K562 (cell line): ENCODE results near the gene RREB1. TPM values are rescaled to one million over a fixed set of nuclear protein-coding genes. Genes with fewer than 3 reads are reported as not detected.

Experiments
- ATAC-seq: fragments of 200-7000 bp; cut with Tn5 transposase; 3 replicates; pipeline ENCODE4 v1.9.1; 2020; ENCODE audit warnings: moderate library complexity
- BruUV-seq: library from RNA; stranded (reverse); fragments of 400-500 nt; replicated peaks from 2 replicates; lab custom pipeline; 2021; lab: Mats Ljungman, UMichigan
- CTCF ChIA-PET: fragments of 300-600 bp; formaldehyde crosslinking; extraction: SDS; loops from one replicate; lab custom pipeline; 2021; ENCODE audit warnings: low intra/inter-chr PET ratio; lab: Yijun Ruan, JAX
- POLR2A ChIA-PET: fragments of 300-600, 350-650 bp; sonication (Branson Sonifier 250); formaldehyde crosslinking; extraction: SDS; loops from one replicate; lab custom pipeline; 2021; ENCODE audit warnings: antibody characterized with exemption, inconsistent platforms; lab: Yijun Ruan, JAX
- DNase-seq, 4 experiments: peaks; one replicate each; pipeline versions ENCODE4 v3.0.0 to v3.0.0-alpha.2; 2011 to 2018; ENCODE audit warnings: low spot score in 3 of 4, mixed read lengths in 3 of 4; ENCODE audit errors: extremely low read depth in 1 of 4
- FAIRE-seq: peaks from 2 replicates; lab custom pipeline; 2011; peaks lifted over from hg19 to GRCh38; lab: Jason Lieb, UNC
- H2AFZ ChIP-seq: 2 replicates; pipeline ENCODE4 v1.6.0; 2011; ENCODE audit warnings: low read depth, low read length, control low read depth, inconsistent platforms
- H3K27ac ChIP-seq: fragments of 200-600 bp; 3 replicates; pipeline ENCODE4 v1.8.0; 2011; ENCODE audit warnings: low read depth, mild to moderate bottlenecking, control low read depth, inconsistent platforms, low read length, moderate library complexity, mixed read lengths; ENCODE audit errors: extremely low read depth
- H3K27me3 ChIP-seq, 2 experiments: fragments of 300-600 bp in 1 of 2; 2 replicates in 1 of 2; 3 replicates in 1 of 2; pipeline versions ENCODE4 v1.6.0 to v1.8.0; 2011; ENCODE audit warnings: inconsistent platforms in 2 of 2, low read length in 2 of 2, mild to moderate bottlenecking in 1 of 2, mixed read lengths in 1 of 2, moderate library complexity in 1 of 2; ENCODE audit not compliant: control insufficient read depth in 2 of 2, insufficient read depth in 2 of 2
- H3K36me3 ChIP-seq: fragments of 300-600 bp; 3 replicates; pipeline ENCODE4 v1.8.0; 2011; ENCODE audit warnings: mild to moderate bottlenecking, low read length, inconsistent platforms; ENCODE audit not compliant: control insufficient read depth, insufficient read depth
- H3K4me1 ChIP-seq, 2 experiments: fragments of 200-600 bp in 1 of 2; replicated peaks in 1 of 2; 2 replicates in 1 of 2; 3 replicates in 1 of 2; pipeline versions ENCODE4 v1.5.1 to v1.8.0; 2011; ENCODE audit warnings: inconsistent platforms in 2 of 2, low read length in 2 of 2, mild to moderate bottlenecking in 1 of 2, mixed read lengths in 1 of 2, moderate library complexity in 1 of 2; ENCODE audit not compliant: control insufficient read depth in 2 of 2, insufficient read depth in 2 of 2
- H3K4me2 ChIP-seq: 2 replicates; pipeline ENCODE4 v1.6.1; 2011; ENCODE audit warnings: low read length, control low read depth, inconsistent platforms, mixed read lengths; ENCODE audit not compliant: insufficient read depth
- H3K4me3 ChIP-seq: fragments of 200-600 bp; sonication (generic), shearing (Covaris generic); 2 replicates; pipeline ENCODE4 v1.5.1; 2016; ENCODE audit warnings: control low read depth, inconsistent platforms
- H3K79me2 ChIP-seq: fragments of 200-600 bp; 3 replicates; pipeline ENCODE4 v1.8.0; 2011; ENCODE audit warnings: low read length, inconsistent platforms; ENCODE audit not compliant: control insufficient read depth, insufficient read depth
- H3K9ac ChIP-seq, 2 experiments: 2 replicates each; pipeline versions ENCODE4 v1.6.0 to v1.6.1; 2011; ENCODE audit warnings: low read depth in 2 of 2, low read length in 2 of 2, control low read depth in 1 of 2, inconsistent platforms in 1 of 2, mild to moderate bottlenecking in 1 of 2, mixed read lengths in 1 of 2; ENCODE audit not compliant: insufficient read depth in 1 of 2
- H3K9me1 ChIP-seq: one replicate; pipeline ENCODE4 v1.6.0; 2011; ENCODE audit warnings: inconsistent platforms, mild to moderate bottlenecking, low read length, moderate library complexity; ENCODE audit not compliant: control insufficient read depth, insufficient read depth
- H3K9me3 ChIP-seq: replicated peaks from 2 replicates; pipeline ENCODE4 v1.5.1; 2011; ENCODE audit warnings: low read depth, low read length, inconsistent platforms; ENCODE audit not compliant: control insufficient read depth, insufficient read depth
- H4K20me1 ChIP-seq: replicated peaks from 2 replicates; pipeline ENCODE4 v1.6.1; 2011; ENCODE audit warnings: low read length, inconsistent platforms, mixed read lengths; ENCODE audit not compliant: control insufficient read depth, insufficient read depth
- HMG20B ChIP-seq: fragments of 250-450 bp; sonication (Bioruptor Pico); IDR thresholded peaks from 2 replicates; pipeline ENCODE4 v1.5.0; 2021; ENCODE audit warnings: mild to moderate bottlenecking
- MTA1 ChIP-seq: fragments of 450-650 bp; IDR thresholded peaks from 2 replicates; pipeline ENCODE4 v1.6.1; 2017; ENCODE audit warnings: borderline replicate concordance
- RAD21 ChIP-seq, 2 experiments: fragments of 250-450 bp in 1 of 2; fragments of 450-650 bp in 1 of 2; sonication (Bioruptor Pico) in 1 of 2; formaldehyde crosslinking in 1 of 2; IDR thresholded peaks in 1 of 2; conservative IDR thresholded peaks in 1 of 2; 2 replicates each; pipeline versions ENCODE4 v1.4.0 to v1.8.0; 2020 to 2022; ENCODE audit warnings: mild to moderate bottlenecking in 2 of 2, moderate library complexity in 1 of 2
- SIX5 ChIP-seq, 2 experiments: IDR thresholded peaks; 2 replicates each; pipeline ENCODE4 v1.6.1; 2011; ENCODE audit warnings: low read length in 2 of 2, borderline replicate concordance in 1 of 2, low read depth in 1 of 2, mild to moderate bottlenecking in 1 of 2, moderate library complexity in 1 of 2; ENCODE audit not compliant: insufficient read depth in 1 of 2
- TBP ChIP-seq: optimal IDR thresholded peaks from 2 replicates; pipeline ENCODE3; 2011; ENCODE audit warnings: low read depth, low read length, improper control_type of control experiment
- TOE1 ChIP-seq, 2 experiments: fragments of 450-650 bp in 1 of 2; sonication (generic) in 1 of 2; formaldehyde crosslinking in 1 of 2; IDR thresholded peaks; 2 replicates each; pipeline versions ENCODE4 v1.7.1 to v1.8.0; 2016 to 2022; ENCODE audit warnings: borderline replicate concordance in 2 of 2, mild to moderate bottlenecking in 2 of 2, antibody characterized with exemption in 1 of 2, inconsistent platforms in 1 of 2, low read depth in 1 of 2, missing genetic modification reagents in 1 of 2, moderate library complexity in 1 of 2
- ZNF696 ChIP-seq: fragments of 250-450 bp; sonication (Bioruptor Pico); conservative IDR thresholded peaks from 2 replicates; pipeline ENCODE4 v1.4.0; 2020; ENCODE audit warnings: mild to moderate bottlenecking, moderate library complexity
- WGBS: fragments of 100-300 bp; shearing (Covaris generic); methylation state at CpG from one replicate; pipeline ENCODE4 v1.1.6; 2016; ENCODE audit warnings: low coverage, mixed read lengths; ENCODE audit not compliant: insufficient coverage; ENCODE audit errors: missing lambda C conversion rate; 5-methylcytosine and 5-hydroxymethylcytosine counted together
- in situ Hi-C: fragments of 300-500 bp; cut with MboI; formaldehyde crosslinking; loops from 4 replicates; pipeline ENCODE4 v1.15.0; 2018; ENCODE audit warnings: inconsistent platforms, mixed read lengths
- intact Hi-C: fragments of 100-400 bp; cut with micrococcal nuclease; formaldehyde crosslinking; loops from 2 replicates; pipeline ENCODE4 v1.14.2; 2022
- polyA plus RNA-seq, 8 experiments: library from polyadenylated mRNA; depleted of rRNA in 4 of 8; stranded (reverse) in 5 of 8; unstranded in 3 of 8; fragments of >200 nt; fragmentation: Nextera tagmentation in 2 of 8; fragmentation: Illumina TruSeq in 1 of 8; extraction: Ambion mirVana in 2 of 8; extraction: Trizol in 1 of 8; gene quantifications; 2 replicates each; pipeline versions ENCODE4 v1.2.1 to v1.2.3, GENCODE V29; 2011 to 2014; ENCODE audit warnings: inconsistent platforms in 1 of 8, missing spikeins in 1 of 8
- total RNA-seq, 7 experiments: library from RNA; depleted of rRNA in 6 of 7; stranded (reverse); fragments of >200 nt in 6 of 7; fragmentation: Illumina TruSeq in 2 of 7; extraction: Trizol in 2 of 7; gene quantifications; 2 replicates each; pipeline versions ENCODE4 v1.2.1 to v1.2.3, GENCODE V29; 2011 to 2021; ENCODE audit warnings: low replicate concordance in 1 of 7
- TF ChIP-seq, protein P1 (sequence below): fragments of 200-400 bp; formaldehyde crosslinking; IDR thresholded peaks from 2 replicates; pipeline ENCODE4 v1.6.1; 2017; ENCODE audit warnings: mild to moderate bottlenecking, low read depth, low read length, moderate library complexity
- TF ChIP-seq, protein P2 (sequence below), 2 experiments: fragments of 450-650 bp; IDR thresholded peaks; 2 replicates each; pipeline ENCODE4 v1.6.1; 2018; ENCODE audit warnings: mild to moderate bottlenecking in 2 of 2, low read depth in 1 of 2; ENCODE audit not compliant: partially characterized antibody in 2 of 2

Gene RREB1
- total and polyA plus RNA-seq, 9 of the 15 experiments (the other 6 are each of a cell fraction or from before 2014, with no cell fraction given), result 3.3 to 64.2 (median 19.3) TPM

DNA sequence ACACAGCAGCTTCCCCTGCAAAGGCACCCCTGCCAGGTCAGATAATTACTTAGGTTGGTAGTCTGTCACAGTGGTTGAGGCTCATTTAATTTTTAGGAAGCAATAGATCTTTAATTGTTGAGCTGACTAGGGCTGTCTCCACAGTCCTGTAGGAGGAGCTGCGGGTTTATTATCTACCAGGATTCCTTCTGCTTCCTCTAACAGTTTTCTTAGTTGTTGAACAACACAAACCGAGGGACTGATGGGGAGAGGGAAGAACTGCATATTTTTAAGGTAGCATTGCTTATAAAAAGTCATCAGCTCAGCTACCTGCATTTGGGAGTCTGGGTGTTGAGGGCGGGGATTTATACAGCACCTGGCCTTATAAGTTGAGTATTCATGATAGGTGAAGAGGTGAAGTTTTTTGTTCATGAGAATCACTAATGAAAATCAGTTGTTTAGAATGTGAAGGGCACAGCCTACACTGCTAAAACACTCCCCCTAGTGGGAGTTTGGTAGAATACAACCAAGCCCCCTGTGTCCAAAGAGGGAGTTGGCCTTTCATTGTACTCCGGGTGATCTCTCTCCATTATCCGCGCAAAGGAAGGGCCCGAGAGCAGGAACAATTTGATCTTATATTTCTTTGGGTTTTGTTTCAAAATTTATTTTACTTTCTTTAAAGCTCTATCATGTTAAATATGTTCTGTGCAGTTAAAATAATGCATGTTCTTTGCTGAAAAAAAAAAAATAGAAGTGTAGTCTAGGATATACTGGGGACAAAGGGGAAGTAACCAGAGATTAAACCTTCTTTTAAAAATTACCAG, 135.6 kb downstream of the RREB1 start:
- POLR2A ChIA-PET, result interaction anchor here (0.6 to 1.4 kb wide), 7 partner anchors 9 to 556 kb away, joined by 3 to 4 read pairs (median 3); no protein-coding TSS in a partner anchor
- ATAC-seq (peak; percentile 79), DNase-seq (peak; percentile 80 to 89 (median 86)), FAIRE-seq (peak; percentile 93)
- H3K9me1 ChIP-seq, result peaks cover 2% of the 10 kb centered on the region
- H3K27ac ChIP-seq, result peak overlapping the region; percentile 27; the same call in 2 of the 3 replicates
- CTCF ChIA-PET, result interaction anchor here (0.6 to 2.0 kb wide), 13 partner anchors 20 to 748 kb away, joined by 3 to 16 read pairs (median 4); no protein-coding TSS in a partner anchor
- in situ Hi-C loops, result loop anchor here (25.0 kb wide), 1 partner anchor 556 kb away; no protein-coding TSS in a partner anchor
- peaks cover 12 to 19% of the 10 kb centered on the region in 2 experiments for H3K4me1 ChIP-seq
- H3K79me2 ChIP-seq, result peaks cover 54% of the 10 kb centered on the region
- no peak overlapping the region for H3K4me3 ChIP-seq
- H3K9ac ChIP-seq, result no peak overlapping the region; a peak in 1 of 4 replicates
- intact Hi-C loops, result loop anchor here (2.0 to 10.0 kb wide), 5 partner anchors 79 to 567 kb away; no protein-coding TSS in a partner anchor
- no peaks in the 10 kb centered on the region for H3K9me3 ChIP-seq
- no peak overlapping the region for H2AFZ ChIP-seq
- no peaks in the 10 kb centered on the region for H3K27me3 ChIP-seq
- 12% methylated on average over 7 of the region's 7 CpGs for WGBS
- peak overlapping the region; percentile 17 for H3K4me2 ChIP-seq
- BruUV-seq, result no TSS peak
- no peaks in the 10 kb centered on the region for H4K20me1 ChIP-seq
- H3K36me3 ChIP-seq, result peaks cover 92% of the 10 kb centered on the region
- TF ChIP-seq ZNF696 (CRISPR knock-in tag) (no peak), RAD21 (CRISPR knock-in tag; conservative IDR thresholded peaks at IDR 0.05 in 1 of 2, IDR thresholded peaks at IDR 0.05 in 1 of 2) (peak; percentile 91 to 93), TBP (no peak), SIX5 (IDR thresholded peaks at IDR 0.05; ENCODE audit: borderline replicate concordance in 1 of 2, insufficient read depth in 1 of 2, low read depth in 1 of 2, low read length in 2 of 2) (no peak), TOE1 (IDR thresholded peaks at IDR 0.05; ENCODE audit: borderline replicate concordance) (0 out of 2 replicates have a peak, but pooled peaks have one; percentile 60), TOE1 (CRISPR knock-in tag; IDR thresholded peaks at IDR 0.05; ENCODE audit: borderline replicate concordance, low read depth) (no peak), MTA1 (peak; percentile 72; the same call in 1 of the 2 replicates), HMG20B (CRISPR knock-in tag) (no peak)
- TF ChIP-seq, protein P1, sequence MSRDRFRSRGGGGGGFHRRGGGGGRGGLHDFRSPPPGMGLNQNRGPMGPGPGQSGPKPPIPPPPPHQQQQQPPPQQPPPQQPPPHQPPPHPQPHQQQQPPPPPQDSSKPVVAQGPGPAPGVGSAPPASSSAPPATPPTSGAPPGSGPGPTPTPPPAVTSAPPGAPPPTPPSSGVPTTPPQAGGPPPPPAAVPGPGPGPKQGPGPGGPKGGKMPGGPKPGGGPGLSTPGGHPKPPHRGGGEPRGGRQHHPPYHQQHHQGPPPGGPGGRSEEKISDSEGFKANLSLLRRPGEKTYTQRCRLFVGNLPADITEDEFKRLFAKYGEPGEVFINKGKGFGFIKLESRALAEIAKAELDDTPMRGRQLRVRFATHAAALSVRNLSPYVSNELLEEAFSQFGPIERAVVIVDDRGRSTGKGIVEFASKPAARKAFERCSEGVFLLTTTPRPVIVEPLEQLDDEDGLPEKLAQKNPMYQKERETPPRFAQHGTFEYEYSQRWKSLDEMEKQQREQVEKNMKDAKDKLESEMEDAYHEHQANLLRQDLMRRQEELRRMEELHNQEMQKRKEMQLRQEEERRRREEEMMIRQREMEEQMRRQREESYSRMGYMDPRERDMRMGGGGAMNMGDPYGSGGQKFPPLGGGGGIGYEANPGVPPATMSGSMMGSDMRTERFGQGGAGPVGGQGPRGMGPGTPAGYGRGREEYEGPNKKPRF, result no peak
- TF ChIP-seq, protein P2, sequence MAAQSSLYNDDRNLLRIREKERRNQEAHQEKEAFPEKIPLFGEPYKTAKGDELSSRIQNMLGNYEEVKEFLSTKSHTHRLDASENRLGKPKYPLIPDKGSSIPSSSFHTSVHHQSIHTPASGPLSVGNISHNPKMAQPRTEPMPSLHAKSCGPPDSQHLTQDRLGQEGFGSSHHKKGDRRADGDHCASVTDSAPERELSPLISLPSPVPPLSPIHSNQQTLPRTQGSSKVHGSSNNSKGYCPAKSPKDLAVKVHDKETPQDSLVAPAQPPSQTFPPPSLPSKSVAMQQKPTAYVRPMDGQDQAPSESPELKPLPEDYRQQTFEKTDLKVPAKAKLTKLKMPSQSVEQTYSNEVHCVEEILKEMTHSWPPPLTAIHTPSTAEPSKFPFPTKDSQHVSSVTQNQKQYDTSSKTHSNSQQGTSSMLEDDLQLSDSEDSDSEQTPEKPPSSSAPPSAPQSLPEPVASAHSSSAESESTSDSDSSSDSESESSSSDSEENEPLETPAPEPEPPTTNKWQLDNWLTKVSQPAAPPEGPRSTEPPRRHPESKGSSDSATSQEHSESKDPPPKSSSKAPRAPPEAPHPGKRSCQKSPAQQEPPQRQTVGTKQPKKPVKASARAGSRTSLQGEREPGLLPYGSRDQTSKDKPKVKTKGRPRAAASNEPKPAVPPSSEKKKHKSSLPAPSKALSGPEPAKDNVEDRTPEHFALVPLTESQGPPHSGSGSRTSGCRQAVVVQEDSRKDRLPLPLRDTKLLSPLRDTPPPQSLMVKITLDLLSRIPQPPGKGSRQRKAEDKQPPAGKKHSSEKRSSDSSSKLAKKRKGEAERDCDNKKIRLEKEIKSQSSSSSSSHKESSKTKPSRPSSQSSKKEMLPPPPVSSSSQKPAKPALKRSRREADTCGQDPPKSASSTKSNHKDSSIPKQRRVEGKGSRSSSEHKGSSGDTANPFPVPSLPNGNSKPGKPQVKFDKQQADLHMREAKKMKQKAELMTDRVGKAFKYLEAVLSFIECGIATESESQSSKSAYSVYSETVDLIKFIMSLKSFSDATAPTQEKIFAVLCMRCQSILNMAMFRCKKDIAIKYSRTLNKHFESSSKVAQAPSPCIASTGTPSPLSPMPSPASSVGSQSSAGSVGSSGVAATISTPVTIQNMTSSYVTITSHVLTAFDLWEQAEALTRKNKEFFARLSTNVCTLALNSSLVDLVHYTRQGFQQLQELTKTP (IDR thresholded peaks at IDR 0.05; ENCODE audit: low read depth in 1 of 2, partially characterized antibody in 2 of 2), result peak in 1 of 2 experiments; percentile 17
